ENCODE results near the gene FGD2.

DNA sequence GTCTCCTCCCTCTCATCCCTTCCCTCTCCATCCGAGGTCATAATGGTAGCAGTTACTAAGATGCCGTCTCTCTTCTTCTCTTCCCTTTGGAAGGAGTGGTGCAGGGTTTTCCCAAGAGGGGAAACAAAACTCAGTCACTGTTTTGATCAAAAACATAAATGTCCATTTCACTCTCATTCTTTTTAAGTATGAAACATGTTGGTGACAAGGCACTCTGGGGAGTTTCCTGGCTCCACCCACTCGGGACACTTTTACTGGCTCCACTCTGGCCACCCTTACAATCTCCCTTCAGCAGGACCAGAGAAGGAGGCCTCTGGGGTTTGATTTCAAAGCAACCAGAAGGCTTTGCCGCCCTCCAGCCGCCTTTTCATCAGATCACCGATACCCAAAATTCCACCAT lies 57.0 kb downstream of the FGD2 start:
- TF ChIP-seq POLR2A (IDR thresholded peaks at IDR 0.05; ENCODE audit: low read depth, low read length), result no peak
- no peak for TF ChIP-seq POLR2AphosphoS5 (IDR thresholded peaks at IDR 0.05; ENCODE audit: low read depth, low read length)
